B cell (primary cell): ENCODE data around the gene MORC2. TPM values are rescaled to one million over a fixed set of nuclear protein-coding genes. Genes with fewer than 3 reads are reported as not detected.

Experiments
- ATAC-seq: fragments of 200-7000 bp; cut with Tn5 transposase; one replicate; pipeline ENCODE4 v1.10.0; 2021; ENCODE audit warnings: low read depth, mild to moderate bottlenecking, moderate number of reproducible peaks, moderate library complexity
- CTCF ChIA-PET: fragments of 350-600 bp; sonication (Branson Sonifier 250); formaldehyde crosslinking; loops from one replicate; lab custom pipeline; 2021; ENCODE audit warnings: antibody characterized with exemption, inconsistent platforms; lab: Charles Lee
- POLR2A ChIA-PET: fragments of 350-600 bp; sonication (Branson Sonifier 250); formaldehyde crosslinking; loops from one replicate; lab custom pipeline; 2021; ENCODE audit warnings: antibody characterized with exemption; lab: Charles Lee
- DNase-seq: peaks from one replicate; pipeline ENCODE4 v3.0.0; 2013
- H2AFZ ChIP-seq: 2 replicates; pipeline ENCODE4 v1.6.1; 2012; ENCODE audit warnings: mild to moderate bottlenecking, low read depth, low read length; ENCODE audit not compliant: insufficient read depth, poor library complexity, severe bottlenecking
- H3K27ac ChIP-seq, 2 donors: 1 replicate in 1 of 2; 2 replicates in 1 of 2; pipeline ENCODE4 v1.5.1; 2012 to 2013; ENCODE audit warnings: low read length in 2 of 2, mild to moderate bottlenecking in 2 of 2, moderate library complexity in 1 of 2
- H3K27me3 ChIP-seq, 4 experiments: fragments of 200-600 bp in 1 of 4; sonication (generic) in 1 of 4; replicated peaks in 1 of 4; 1 replicate in 2 of 4; 2 replicates in 2 of 4; pipeline versions ENCODE4 v1.6.1 to v1.7.0; 2013 to 2016; ENCODE audit warnings: low read length in 3 of 4, mild to moderate bottlenecking in 2 of 4, mixed read lengths in 1 of 4, moderate library complexity in 1 of 4; ENCODE audit not compliant: insufficient read depth in 4 of 4, control insufficient read depth in 3 of 4; ENCODE audit errors: control extremely low read depth in 1 of 4
- H3K36me3 ChIP-seq, 2 experiments: replicated peaks in 1 of 2; 1 replicate in 1 of 2; 2 replicates in 1 of 2; pipeline versions ENCODE4 v1.6.1 to v1.7.1; 2013; ENCODE audit warnings: low read length in 1 of 2; ENCODE audit not compliant: insufficient read depth in 2 of 2, control insufficient read depth in 1 of 2; ENCODE audit errors: control extremely low read depth in 1 of 2, extremely low read depth in 1 of 2
- H3K4me1 ChIP-seq, 2 donors: fragments of 200-600 bp in 1 of 2; sonication (generic) in 1 of 2; 1 replicate in 1 of 2; 2 replicates in 1 of 2; pipeline versions ENCODE4 v1.5.1 to v1.6.1; 2013 to 2017; ENCODE audit warnings: low read length in 2 of 2; ENCODE audit not compliant: control insufficient read depth in 2 of 2, insufficient read depth in 2 of 2
- H3K4me2 ChIP-seq: replicated peaks from 2 replicates; pipeline ENCODE3; 2012; ENCODE audit warnings: mild to moderate bottlenecking, low read depth, low read length; ENCODE audit not compliant: poor library complexity, severe bottlenecking
- H3K4me3 ChIP-seq, 5 experiments: fragments of 200-600 bp in 1 of 5; sonication (generic) in 1 of 5; 1 replicate in 3 of 5; 2 replicates in 2 of 5; pipeline versions ENCODE4 v1.5.1 to v1.7.0; 2011 to 2016; ENCODE audit warnings: low read length in 4 of 5, mild to moderate bottlenecking in 4 of 5, low read depth in 2 of 5, control low read depth in 1 of 5, moderate library complexity in 1 of 5; ENCODE audit not compliant: insufficient read depth in 1 of 5; ENCODE audit errors: control extremely low read depth in 1 of 5, extremely low read depth in 1 of 5
- H3K79me2 ChIP-seq: fragments of 200-600 bp; sonication (generic); one replicate; pipeline ENCODE4 v1.6.0; 2016; ENCODE audit warnings: low read length; ENCODE audit not compliant: control insufficient read depth, insufficient read depth
- H3K9ac ChIP-seq: fragments of 200-600 bp; sonication (generic); 2 replicates; pipeline ENCODE4 v1.6.1; 2017; ENCODE audit warnings: mild to moderate bottlenecking, low read length, moderate library complexity
- H3K9me3 ChIP-seq, 3 donors: one replicate each; pipeline versions ENCODE4 v1.6.1 to v1.7.1; 2013; ENCODE audit warnings: low read length in 2 of 3; ENCODE audit not compliant: control insufficient read depth in 2 of 3, insufficient read depth in 1 of 3; ENCODE audit errors: control extremely low read depth in 1 of 3
- H4K20me1 ChIP-seq: 2 replicates; pipeline ENCODE4 v1.6.0; 2012; ENCODE audit warnings: mild to moderate bottlenecking, low read length; ENCODE audit not compliant: insufficient read depth, control insufficient read depth, poor library complexity, severe bottlenecking
- H3K27ac Mint-ChIP-seq: one replicate; pipeline ENCODE4 v1.8.0; 2021; ENCODE audit warnings: mixed read lengths
- H3K27me3 Mint-ChIP-seq: one replicate; pipeline ENCODE4 v1.8.0; 2021; ENCODE audit warnings: mixed read lengths
- H3K4me1 Mint-ChIP-seq: one replicate; pipeline ENCODE4 v1.8.0; 2021; ENCODE audit warnings: mixed read lengths
- H3K4me3 Mint-ChIP-seq: one replicate; pipeline ENCODE4 v1.8.0; 2021; ENCODE audit warnings: mixed read lengths
- H3K9me3 Mint-ChIP-seq: one replicate; pipeline ENCODE4 v1.8.0; 2022; ENCODE audit warnings: mixed read lengths; ENCODE audit not compliant: insufficient read depth
- EZH2 ChIP-seq: IDR thresholded peaks from 2 replicates; pipeline ENCODE4 v1.6.1; 2012; ENCODE audit warnings: borderline replicate concordance, low read depth, mild to moderate bottlenecking, moderate library complexity, low read length; ENCODE audit not compliant: insufficient read depth, poor library complexity, severe bottlenecking
- WGBS: methylation state at CpG from one replicate; pipeline ENCODE4 v1.1.5; 2013; ENCODE audit warnings: missing lambda C conversion rate; ENCODE audit not compliant: insufficient coverage; 5-methylcytosine and 5-hydroxymethylcytosine counted together
- intact Hi-C: fragments of 100-400 bp; cut with micrococcal nuclease; formaldehyde crosslinking; loops from one replicate; pipeline ENCODE4 v1.10.0; 2022
- polyA plus RNA-seq: library from polyadenylated mRNA; depleted of rRNA; stranded (reverse); fragments of >200 nt; gene quantifications from 2 replicates; pipeline ENCODE4 v1.2.3, GENCODE V29; 2012
- total RNA-seq, 2 donors: library from RNA; stranded (reverse); fragments of 120-200 nt in 1 of 2; gene quantifications; 1 replicate in 1 of 2; 2 replicates in 1 of 2; pipeline versions ENCODE4 v1.2.3 to v1.2.4, GENCODE V29; 2013 to 2022
- TF ChIP-seq, protein P1 (sequence below): fragments of 200-600 bp; IDR thresholded peaks from one replicate; pipeline ENCODE4 v1.8.0; 2022; ENCODE audit warnings: antibody characterized with exemption, mild to moderate bottlenecking

The MORC2 gene
- total and polyA plus RNA-seq, 2 donors (not counting 1 experiment from before 2014, with no cell fraction given) = 10.1 to 25.0 TPM

DNA sequence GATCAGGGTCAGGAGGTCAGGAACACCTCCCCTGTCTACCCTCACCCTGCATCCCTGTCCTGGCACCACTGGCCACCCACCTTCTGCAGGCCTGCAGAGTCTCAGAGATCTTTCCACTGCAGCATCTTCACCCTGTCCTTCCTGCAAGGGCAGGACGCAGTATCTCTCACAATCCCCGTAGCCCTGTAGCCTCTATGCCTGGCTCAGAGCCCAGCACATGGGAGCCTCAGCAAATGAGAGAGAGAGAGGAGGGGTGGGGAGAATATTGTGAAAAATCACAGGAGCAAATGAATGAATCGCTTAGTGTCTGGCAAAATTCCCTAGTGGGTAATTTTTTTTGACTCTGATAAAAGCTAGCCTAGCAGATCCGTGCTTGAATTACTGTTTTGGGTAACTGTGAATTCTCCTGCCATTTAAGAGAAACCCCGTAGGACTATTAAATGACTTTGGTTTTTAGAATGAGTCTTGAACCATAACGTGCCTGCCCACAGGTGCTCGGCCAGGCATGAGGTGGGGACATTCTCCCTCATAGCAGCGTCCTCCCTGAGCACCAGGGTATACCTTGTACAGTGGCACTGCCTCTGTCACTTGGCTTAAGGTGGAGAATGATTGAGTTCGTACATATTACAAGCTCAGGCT, 91.5 kb downstream of the MORC2 start:
- H3K4me3 Mint-ChIP-seq = no peak overlapping the region

DNA sequence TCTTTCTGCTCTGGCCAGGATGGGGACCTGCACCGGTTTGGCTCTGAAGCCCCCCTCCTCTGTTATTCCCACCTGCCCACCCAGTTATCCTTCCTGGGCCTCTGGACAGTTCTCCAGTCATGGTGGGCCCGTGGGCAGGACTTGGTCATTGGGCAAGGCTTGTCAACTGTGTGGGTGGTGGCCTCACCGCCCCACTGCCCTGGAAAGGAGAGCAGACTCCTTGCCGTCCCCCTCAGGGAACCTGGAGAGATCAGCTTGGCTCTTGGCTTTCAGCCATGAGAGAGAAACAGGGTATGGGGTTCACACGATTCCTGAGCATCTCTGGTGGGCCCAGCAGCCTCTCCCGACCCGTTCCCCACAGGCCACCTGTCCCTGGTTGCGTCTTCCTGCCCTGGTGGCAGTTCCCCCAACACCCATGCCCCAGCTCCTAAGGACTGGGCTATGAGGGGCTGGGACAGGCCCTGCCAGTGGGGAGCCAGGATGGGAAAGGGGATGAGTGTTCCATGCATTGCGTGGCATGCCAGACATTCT, 92.3 kb downstream of the MORC2 start:
- H3K36me3 ChIP-seq = no peaks in the 10 kb centered on the region
- no peaks in the 10 kb centered on the region for H3K27me3 ChIP-seq
- Mint-ChIP-seq H3K27me3 (no peaks in the 10 kb centered on the region), H3K4me1 (no peaks in the 10 kb centered on the region), H3K27ac (no peak overlapping the region), H3K4me3 (no peak overlapping the region), H3K9me3 (no peaks in the 10 kb centered on the region)
- DNase-seq (no peak), ATAC-seq (no peak)
- H4K20me1 ChIP-seq = no peaks in the 10 kb centered on the region
- no peaks in the 10 kb centered on the region for H3K9me3 ChIP-seq
- H3K4me1 ChIP-seq = no peaks in the 10 kb centered on the region
- no peak overlapping the region for H3K4me2 ChIP-seq
- TF ChIP-seq, protein P1, sequence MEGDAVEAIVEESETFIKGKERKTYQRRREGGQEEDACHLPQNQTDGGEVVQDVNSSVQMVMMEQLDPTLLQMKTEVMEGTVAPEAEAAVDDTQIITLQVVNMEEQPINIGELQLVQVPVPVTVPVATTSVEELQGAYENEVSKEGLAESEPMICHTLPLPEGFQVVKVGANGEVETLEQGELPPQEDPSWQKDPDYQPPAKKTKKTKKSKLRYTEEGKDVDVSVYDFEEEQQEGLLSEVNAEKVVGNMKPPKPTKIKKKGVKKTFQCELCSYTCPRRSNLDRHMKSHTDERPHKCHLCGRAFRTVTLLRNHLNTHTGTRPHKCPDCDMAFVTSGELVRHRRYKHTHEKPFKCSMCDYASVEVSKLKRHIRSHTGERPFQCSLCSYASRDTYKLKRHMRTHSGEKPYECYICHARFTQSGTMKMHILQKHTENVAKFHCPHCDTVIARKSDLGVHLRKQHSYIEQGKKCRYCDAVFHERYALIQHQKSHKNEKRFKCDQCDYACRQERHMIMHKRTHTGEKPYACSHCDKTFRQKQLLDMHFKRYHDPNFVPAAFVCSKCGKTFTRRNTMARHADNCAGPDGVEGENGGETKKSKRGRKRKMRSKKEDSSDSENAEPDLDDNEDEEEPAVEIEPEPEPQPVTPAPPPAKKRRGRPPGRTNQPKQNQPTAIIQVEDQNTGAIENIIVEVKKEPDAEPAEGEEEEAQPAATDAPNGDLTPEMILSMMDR = no peak
- no peak for TF ChIP-seq EZH2
- H3K4me3 ChIP-seq = no peak overlapping the region
- CTCF ChIA-PET = no interaction called here
- intact Hi-C loops = no loop called here
- 78% methylated on average over 8 of the region's 9 CpGs for WGBS
- H2AFZ ChIP-seq = no peak overlapping the region
- POLR2A ChIA-PET = no interaction called here
- H3K27ac ChIP-seq = no peak overlapping the region
- no peaks in the 10 kb centered on the region for H3K79me2 ChIP-seq
- H3K9ac ChIP-seq = no peak overlapping the region

More for the DNA sequence above, 91.5 kb downstream of the MORC2 start:
- ATAC-seq (no peak), DNase-seq (no peak)
- intact Hi-C loops = no loop called here
- H3K4me1 ChIP-seq = no peaks in the 10 kb centered on the region
- H2AFZ ChIP-seq = no peak overlapping the region
- H3K27ac ChIP-seq = no peak overlapping the region
- H3K27me3 ChIP-seq = no peaks in the 10 kb centered on the region
- H3K9ac ChIP-seq = no peak overlapping the region
- Mint-ChIP-seq H3K9me3 (no peaks in the 10 kb centered on the region), H3K27me3 (no peaks in the 10 kb centered on the region), H3K4me1 (no peaks in the 10 kb centered on the region), H3K27ac (no peak overlapping the region)
- H3K4me2 ChIP-seq = no peak overlapping the region
- no peaks in the 10 kb centered on the region for H3K79me2 ChIP-seq
- ChIA-PET POLR2A (no interaction called here), CTCF (interaction anchor here (1.3 kb wide), 1 partner anchor 11 kb away, joined by 3 read pairs; no protein-coding TSS in a partner anchor)
- H4K20me1 ChIP-seq = no peaks in the 10 kb centered on the region
- no peaks in the 10 kb centered on the region for H3K36me3 ChIP-seq
- no peak overlapping the region for H3K4me3 ChIP-seq
- H3K9me3 ChIP-seq = no peaks in the 10 kb centered on the region
- 49% methylated on average over 6 of the region's 9 CpGs for WGBS
- no peak for TF ChIP-seq EZH2
- TF ChIP-seq, protein P1 = no peak
